ENCODE results near the gene CCT5. TPM values are rescaled to one million over a fixed set of nuclear protein-coding genes. Genes with fewer than 3 reads are reported as not detected.
"Not testable (repeated sequence)": the region's sequence is repeated elsewhere in the genome, so short reads cannot be mapped to it uniquely, and the experiment has no call there.

Gene CCT5
- polyA plus RNA-seq, 4 donors, result 237 to 277 (median 254) TPM

GRCh38 chr5:10275460-10275859 lies 25.4 kb downstream of the CCT5 start:
- no peak for DNase-seq (ENCODE audit: low read depth in 4 of 4, low spot score in 2 of 4)

GRCh38 chr5:10275991-10276390 lies 25.9 kb downstream of the CCT5 start:
- no peak for DNase-seq (ENCODE audit: low read depth in 4 of 4, low spot score in 2 of 4)

GRCh38 chr5:10276691-10277090 lies 26.6 kb downstream of the CCT5 start:
- DNase-seq (ENCODE audit: low read depth in 4 of 4, low spot score in 2 of 4), result no peak

GRCh38 chr5:10277773-10278630 lies 27.9 kb downstream of the CCT5 start:
- DNase-seq (ENCODE audit: low read depth in 4 of 4, low spot score in 2 of 4), result no peak

- no peak for DNase-seq (ENCODE audit: low read depth in 4 of 4, low spot score in 2 of 4)
Measured at GRCh38 chr5:10278658-10279279, 28.7 kb downstream of the CCT5 start.

GRCh38 chr5:10279328-10279727 lies 29.2 kb downstream of the CCT5 start:
- DNase-seq (ENCODE audit: low read depth in 4 of 4, low spot score in 2 of 4), result no peak

GRCh38 chr5:10279925-10280720 lies 30.0 kb downstream of the CCT5 start:
- no peak for DNase-seq (ENCODE audit: low read depth in 4 of 4, low spot score in 2 of 4)

- DNase-seq (ENCODE audit: low read depth in 4 of 4, low spot score in 2 of 4), result peak in 2 of 4 donors; percentile 76 to 80
Measured at GRCh38 chr5:10283927-10284635, 34.0 kb downstream of the CCT5 start.

- not testable (repeated sequence) for DNase-seq (ENCODE audit: low read depth in 4 of 4, low spot score in 2 of 4)
Measured at GRCh38 chr5:10285362-10285761, 35.3 kb downstream of the CCT5 start.

- no peak for DNase-seq (ENCODE audit: low read depth in 4 of 4, low spot score in 2 of 4)
Measured at GRCh38 chr5:10286162-10286861, 36.2 kb downstream of the CCT5 start.

- DNase-seq (ENCODE audit: low read depth in 4 of 4, low spot score in 2 of 4), result no peak
Measured at GRCh38 chr5:10286862-10287227, 36.8 kb downstream of the CCT5 start.

GRCh38 chr5:10288592-10289219 lies 38.6 kb downstream of the CCT5 start:
- DNase-seq (ENCODE audit: low read depth in 4 of 4, low spot score in 2 of 4), result peak in 1 of 4 donors; percentile 65

- no peak for DNase-seq (ENCODE audit: low read depth in 4 of 4, low spot score in 2 of 4)
Measured at GRCh38 chr5:10289353-10289752, 39.3 kb downstream of the CCT5 start.

GRCh38 chr5:10289991-10290390 lies 39.9 kb downstream of the CCT5 start:
- no peak for DNase-seq (ENCODE audit: low read depth in 4 of 4, low spot score in 2 of 4)

GRCh38 chr5:10290438-10290837 lies 40.4 kb downstream of the CCT5 start:
- DNase-seq (ENCODE audit: low read depth in 4 of 4, low spot score in 2 of 4), result no peak

GRCh38 chr5:10291692-10292339 lies 41.7 kb downstream of the CCT5 start:
- no peak for DNase-seq (ENCODE audit: low read depth in 4 of 4, low spot score in 2 of 4)

GRCh38 chr5:10293907-10294662 lies 44.0 kb downstream of the CCT5 start:
- no peak for DNase-seq (ENCODE audit: low read depth in 4 of 4, low spot score in 2 of 4)

- DNase-seq (ENCODE audit: low read depth in 4 of 4, low spot score in 2 of 4), result no peak
Measured at GRCh38 chr5:10295619-10296326, 45.7 kb downstream of the CCT5 start.
